Mucosa of stomach (tissue), 1 donor: ENCODE results near the gene TEKTIP1.

Experiments
- H3K27me3 ChIP-seq: one replicate; pipeline ENCODE4 v1.7.0; 2013; ENCODE audit warnings: mild to moderate bottlenecking, low read length; ENCODE audit not compliant: control insufficient read depth, insufficient read depth
- H3K36me3 ChIP-seq: one replicate; pipeline ENCODE4 v1.7.0; 2013; ENCODE audit warnings: low read length; ENCODE audit not compliant: control insufficient read depth, insufficient read depth
- H3K4me1 ChIP-seq: one replicate; pipeline ENCODE4 v1.7.0; 2013; ENCODE audit warnings: mild to moderate bottlenecking, low read length; ENCODE audit not compliant: control insufficient read depth, insufficient read depth
- H3K4me3 ChIP-seq: one replicate; pipeline ENCODE4 v1.7.0; 2013; ENCODE audit warnings: low read length
- H3K9ac ChIP-seq: one replicate; pipeline ENCODE4 v1.7.0; 2013; ENCODE audit warnings: mild to moderate bottlenecking, low read length, moderate library complexity
- H3K9me3 ChIP-seq: one replicate; pipeline ENCODE4 v1.7.0; 2013; ENCODE audit warnings: mild to moderate bottlenecking, low read length, moderate library complexity; ENCODE audit not compliant: control insufficient read depth
- donor health status: Pancreatic carcinoma.

TEKTIP1 gene

GRCh38 chr19:3549816-3550215, 10.8 kb downstream of the TEKTIP1 start:
- no peaks in the 10 kb centered on the region for H3K36me3 ChIP-seq
- H3K9ac ChIP-seq: no peak overlapping the region
- H3K27me3 ChIP-seq: no peaks in the 10 kb centered on the region
- H3K4me3 ChIP-seq: no peak overlapping the region
- H3K4me1 ChIP-seq: no peaks in the 10 kb centered on the region
- H3K9me3 ChIP-seq: no peaks in the 10 kb centered on the region

DNA sequence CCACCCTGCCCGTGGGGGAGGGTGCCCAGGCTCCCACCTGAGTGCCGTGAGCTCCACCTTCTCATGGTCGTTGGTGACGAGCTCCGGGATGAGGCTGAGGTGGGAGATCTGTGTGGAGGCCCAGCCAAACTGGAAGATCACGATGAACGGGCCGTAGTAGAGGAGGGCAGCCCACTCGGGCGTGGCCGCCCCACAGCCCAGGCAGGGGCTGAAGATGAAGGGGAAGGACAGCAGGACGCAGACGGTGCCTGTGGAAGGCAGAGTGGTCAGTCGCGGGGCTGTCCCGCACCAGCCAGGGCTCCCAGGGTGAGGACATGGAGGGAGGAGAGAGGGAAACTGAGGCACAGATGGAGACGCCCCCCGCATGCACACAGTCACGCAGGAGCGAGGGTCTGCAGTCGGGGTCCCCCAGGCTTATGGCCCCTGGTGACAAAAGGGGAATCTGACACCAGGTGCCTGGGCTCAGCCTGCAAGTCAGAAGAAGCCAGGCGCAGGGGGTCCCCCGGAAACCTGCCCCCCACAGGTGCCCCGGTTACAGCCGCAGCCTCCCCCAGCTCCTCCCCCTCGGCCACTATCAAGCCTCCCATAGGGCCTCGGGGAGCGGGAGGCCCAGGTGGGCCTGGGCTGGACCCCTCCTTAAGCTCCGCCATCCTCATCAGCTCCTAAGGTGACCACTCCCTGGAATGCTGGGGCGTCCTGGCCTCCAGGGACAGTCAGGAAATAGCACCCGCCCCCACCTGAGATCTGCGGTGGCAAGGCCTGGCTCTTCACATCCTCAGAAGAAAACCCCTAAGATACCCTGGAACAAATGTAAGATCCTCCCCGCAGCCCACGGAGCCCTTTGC, 12.2 kb downstream of the TEKTIP1 start:
- H3K27me3 ChIP-seq: no peaks in the 10 kb centered on the region
- peaks cover 7% of the 10 kb centered on the region for H3K4me1 ChIP-seq
- H3K9ac ChIP-seq: no peak overlapping the region
- no peak overlapping the region for H3K4me3 ChIP-seq
- no peaks in the 10 kb centered on the region for H3K9me3 ChIP-seq
- H3K36me3 ChIP-seq: no peaks in the 10 kb centered on the region

- H3K9me3 ChIP-seq: no peaks in the 10 kb centered on the region
- H3K9ac ChIP-seq: no peak overlapping the region
- no peaks in the 10 kb centered on the region for H3K36me3 ChIP-seq
- no peaks in the 10 kb centered on the region for H3K27me3 ChIP-seq
- H3K4me3 ChIP-seq: no peak overlapping the region
- peaks cover 12% of the 10 kb centered on the region for H3K4me1 ChIP-seq
These were observed 12.8 kb downstream of the TEKTIP1 start for GRCh38 chr19:3551792-3552095.

GRCh38 chr19:3554254-3555083, 15.5 kb downstream of the TEKTIP1 start:
- no peak overlapping the region for H3K4me3 ChIP-seq
- no peaks in the 10 kb centered on the region for H3K36me3 ChIP-seq
- H3K9ac ChIP-seq: no peak overlapping the region
- H3K4me1 ChIP-seq: peaks cover 19% of the 10 kb centered on the region
- H3K9me3 ChIP-seq: no peaks in the 10 kb centered on the region
- no peaks in the 10 kb centered on the region for H3K27me3 ChIP-seq

DNA sequence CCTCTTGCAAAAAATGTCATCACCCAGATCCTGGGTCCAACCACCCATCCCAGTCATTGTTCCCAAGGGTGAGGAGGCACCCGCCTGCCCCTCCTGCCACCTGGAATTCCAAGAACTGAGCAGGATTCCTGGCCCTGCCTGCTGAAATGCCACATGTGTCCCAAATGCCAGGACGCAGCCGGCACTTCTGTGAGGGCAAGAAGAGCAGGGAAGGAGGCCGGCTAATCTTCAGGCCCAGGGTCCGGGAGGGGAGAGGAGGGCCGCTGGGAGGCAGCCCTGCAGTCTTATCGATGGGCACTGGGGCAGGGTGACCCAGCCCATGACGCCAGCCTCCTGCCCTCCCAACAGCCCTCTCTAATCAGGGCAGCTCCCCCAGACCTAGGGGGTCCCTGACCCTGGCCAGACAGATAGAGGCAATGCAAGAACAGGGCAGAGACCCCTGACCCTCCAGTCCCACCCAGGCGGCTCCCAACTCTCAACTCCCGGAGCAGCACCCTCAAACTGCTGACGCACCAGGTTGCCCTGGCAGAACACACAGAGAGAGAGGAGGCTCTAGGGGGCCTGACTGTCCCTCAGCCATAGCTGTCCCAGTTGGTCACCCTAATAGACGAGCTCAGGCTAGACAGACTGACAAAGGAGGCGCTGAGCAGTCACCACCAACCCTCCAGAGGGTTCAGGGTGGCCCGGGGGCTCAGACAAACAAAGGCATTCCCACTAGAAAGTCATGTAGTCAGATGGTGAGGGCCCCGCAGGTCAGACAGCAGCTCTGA, 16.9 kb downstream of the TEKTIP1 start:
- Histone ChIP-seq H3K9me3 (no peaks in the 10 kb centered on the region), H3K4me3 (no peak overlapping the region), H3K9ac (peak overlapping the region; percentile 78), H3K27me3 (no peaks in the 10 kb centered on the region), H3K4me1 (peaks cover 19% of the 10 kb centered on the region), H3K36me3 (no peaks in the 10 kb centered on the region)

DNA sequence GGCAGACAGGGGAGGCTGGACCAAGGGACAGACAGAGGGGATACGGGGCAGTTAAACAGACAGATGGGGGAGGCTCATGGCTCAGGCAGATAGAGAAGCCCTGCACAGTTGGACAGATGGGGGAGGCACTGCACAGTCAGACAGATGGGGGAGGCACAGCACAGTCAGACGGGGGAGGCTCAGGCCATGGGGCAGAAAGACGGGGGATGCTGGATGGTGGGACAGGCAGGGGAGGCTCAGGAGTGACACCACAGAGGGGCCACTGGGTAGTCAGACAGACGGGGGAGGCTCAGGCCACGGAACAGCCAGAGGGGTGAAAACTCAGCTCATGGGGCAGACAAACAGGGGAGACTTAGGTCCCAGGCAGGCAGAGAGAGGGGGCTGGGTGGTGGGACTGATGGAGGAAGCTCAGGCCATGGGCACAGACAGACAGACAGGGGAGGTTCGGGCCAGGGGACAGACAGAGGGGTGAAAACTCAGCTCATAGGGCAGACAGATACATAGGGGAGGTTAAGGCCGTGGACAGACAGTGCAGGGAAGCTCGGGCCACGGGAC, 17.5 kb downstream of the TEKTIP1 start:
- H3K4me1 ChIP-seq: peaks cover 19% of the 10 kb centered on the region
- peak overlapping the region; percentile 78 for H3K9ac ChIP-seq

GRCh38 chr19:3556978-3557460, 18.0 kb downstream of the TEKTIP1 start:
- H3K9ac ChIP-seq: peak overlapping the region; percentile 78
- H3K9me3 ChIP-seq: no peaks in the 10 kb centered on the region
- no peaks in the 10 kb centered on the region for H3K27me3 ChIP-seq
- peak overlapping the region; percentile 36 for H3K4me3 ChIP-seq
- no peaks in the 10 kb centered on the region for H3K36me3 ChIP-seq
- H3K4me1 ChIP-seq: peaks cover 19% of the 10 kb centered on the region

More for the DNA sequence above, 17.5 kb downstream of the TEKTIP1 start:
- no peaks in the 10 kb centered on the region for H3K36me3 ChIP-seq
- peak overlapping the region; percentile 36 for H3K4me3 ChIP-seq
- H3K27me3 ChIP-seq: no peaks in the 10 kb centered on the region
- no peaks in the 10 kb centered on the region for H3K9me3 ChIP-seq

GRCh38 chr19:3557461-3558248, 18.7 kb downstream of the TEKTIP1 start, which contains the start of gene MFSD12:
Gene MFSD12, minus strand, starts transcription at chr19:3557586. Its CDS starts 183 bp downstream, at chr19:3557403.
- Histone ChIP-seq H3K9me3 (no peaks in the 10 kb centered on the region), H3K4me3 (peak within 1 kb of the TSS; percentile 47), H3K27me3 (no peaks in the 10 kb centered on the region), H3K36me3 (no peaks in the 10 kb centered on the region), H3K4me1 (peaks cover 19% of the 10 kb centered on the region), H3K9ac (peak within 1 kb of the TSS; percentile 78)

DNA sequence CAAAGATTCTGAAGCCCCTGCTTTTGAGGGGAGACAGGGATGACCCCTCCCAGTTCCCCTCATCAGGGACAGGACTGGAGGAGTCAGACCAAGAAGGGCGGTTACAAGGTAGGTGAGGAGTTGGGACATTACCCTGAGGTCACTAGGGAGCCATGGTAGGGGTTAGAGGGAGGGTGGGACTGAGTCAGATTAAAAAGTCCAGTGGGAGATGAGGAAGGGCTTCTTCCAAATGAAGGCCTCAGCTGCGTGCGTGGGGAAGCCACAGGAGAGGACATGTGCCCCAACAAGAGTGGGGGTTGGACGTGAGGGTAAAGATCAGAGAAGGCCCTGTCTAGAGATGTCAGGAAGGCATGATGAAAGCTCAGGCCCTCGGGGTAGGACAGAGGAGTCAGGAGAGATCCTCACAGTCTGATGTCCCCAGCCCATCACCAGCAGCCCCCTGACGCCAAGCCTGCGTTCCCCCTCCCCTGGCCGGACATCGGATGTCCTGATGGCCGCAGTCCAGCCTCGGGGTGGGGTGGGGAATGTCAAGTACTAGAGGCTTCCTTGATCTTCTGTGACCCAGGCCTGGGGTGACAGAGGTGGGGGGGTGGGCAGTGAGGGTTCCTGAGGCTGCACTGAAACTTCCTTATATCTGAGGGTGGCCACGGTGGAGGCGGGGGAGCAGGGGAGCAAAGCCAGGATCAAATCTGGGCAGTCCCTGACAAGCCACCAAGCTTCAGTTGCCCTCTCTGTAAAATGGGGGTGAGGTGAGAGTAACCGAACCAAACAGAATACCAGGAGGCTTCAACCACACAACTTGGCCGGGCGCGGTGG, 24.9 kb downstream of the TEKTIP1 start:
- Histone ChIP-seq H3K4me1 (no peaks in the 10 kb centered on the region), H3K9ac (no peak overlapping the region), H3K4me3 (no peak overlapping the region), H3K27me3 (no peaks in the 10 kb centered on the region), H3K36me3 (no peaks in the 10 kb centered on the region), H3K9me3 (no peaks in the 10 kb centered on the region)

DNA sequence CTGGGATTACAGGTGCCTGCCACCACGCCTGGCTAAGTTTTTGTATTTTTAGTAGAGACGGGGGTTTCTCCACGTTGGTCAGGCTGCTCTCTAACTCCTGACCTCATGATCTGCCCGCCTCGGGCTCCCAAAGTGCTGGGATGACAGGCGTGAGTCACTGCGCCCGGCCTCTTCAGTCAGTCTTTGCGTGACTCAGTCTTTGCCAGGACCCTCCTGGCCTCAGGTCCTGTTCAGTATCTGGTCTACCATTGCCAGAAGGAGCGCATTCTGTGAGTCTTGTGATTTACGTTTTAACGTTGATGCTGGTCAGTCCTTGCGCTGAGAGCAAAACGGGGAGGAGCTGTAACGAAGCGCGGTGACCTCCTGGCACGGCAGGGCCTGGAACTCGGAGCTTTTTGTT, 26.2 kb downstream of the TEKTIP1 start:
- Histone ChIP-seq H3K36me3 (no peaks in the 10 kb centered on the region), H3K4me1 (no peaks in the 10 kb centered on the region), H3K4me3 (no peak overlapping the region), H3K9ac (no peak overlapping the region), H3K9me3 (no peaks in the 10 kb centered on the region), H3K27me3 (no peaks in the 10 kb centered on the region)
